ENCODE measurements around the gene SMCO1.
A peak's percentile ranks its signal among the peaks of the same experiment; 100 is the strongest.
"Not testable (repeated sequence)": the region's sequence is repeated elsewhere in the genome, so short reads cannot be mapped to it uniquely, and the experiment has no call there.

The SMCO1 gene

GRCh38 chr3:196521291-196521690 is 6.1 kb upstream of the SMCO1 start:
- DNase-seq (ENCODE audit: low spot score), result not testable (repeated sequence)

GRCh38 chr3:196519718-196520082 is 4.6 kb upstream of the SMCO1 start:
- no peak for DNase-seq (ENCODE audit: low spot score)

GRCh38 chr3:196518966-196519717 is 4.0 kb upstream of the SMCO1 start:
- DNase-seq (ENCODE audit: low spot score), result peak; percentile 47

- DNase-seq (ENCODE audit: low spot score), result no peak
Observed at GRCh38 chr3:196517919-196518318, 2.8 kb upstream of the SMCO1 start.

- DNase-seq (ENCODE audit: low spot score), result no peak
Observed at GRCh38 chr3:196517162-196517800, 2.1 kb upstream of the SMCO1 start.

GRCh38 chr3:196514350-196514716 is 813 bp downstream of the SMCO1 start:
- no peak for DNase-seq (ENCODE audit: low spot score)

GRCh38 chr3:196513697-196514349 is 1.3 kb downstream of the SMCO1 start:
- DNase-seq (ENCODE audit: low spot score), result no peak

GRCh38 chr3:196511646-196512425 is 3.3 kb downstream of the SMCO1 start:
- not testable (repeated sequence) for DNase-seq (ENCODE audit: low spot score)

- DNase-seq (ENCODE audit: low spot score), result not testable (repeated sequence)
Observed at GRCh38 chr3:196511108-196511507, 4.0 kb downstream of the SMCO1 start.

GRCh38 chr3:196506687-196507086 is 8.5 kb downstream of the SMCO1 start:
- no peak for DNase-seq (ENCODE audit: low spot score)

GRCh38 chr3:196504556-196504955 is 10.6 kb downstream of the SMCO1 start:
- DNase-seq (ENCODE audit: low spot score), result no peak

- not testable (repeated sequence) for DNase-seq (ENCODE audit: low spot score)
Observed at GRCh38 chr3:196504077-196504398, 11.1 kb downstream of the SMCO1 start.

- peak; percentile 86 for DNase-seq (ENCODE audit: low spot score)
Observed at GRCh38 chr3:196503196-196504076, 11.7 kb downstream of the SMCO1 start, which contains the start of gene RNF168. TSS of gene RNF168 (minus strand) at chr3:196503768. CDS start at chr3:196503173, 595 bp downstream.

GRCh38 chr3:196502775-196503195 is 12.4 kb downstream of the SMCO1 start:
- peak; percentile 66 for DNase-seq (ENCODE audit: low spot score)

GRCh38 chr3:196501316-196502044 is 13.7 kb downstream of the SMCO1 start:
- no peak for DNase-seq (ENCODE audit: low spot score)

- no peak for DNase-seq (ENCODE audit: low spot score)
Observed at GRCh38 chr3:196499807-196500524, 15.2 kb downstream of the SMCO1 start.

GRCh38 chr3:196499061-196499460 is 16.1 kb downstream of the SMCO1 start:
- no peak for DNase-seq (ENCODE audit: low spot score)

GRCh38 chr3:196498297-196498696 is 16.8 kb downstream of the SMCO1 start:
- no peak for DNase-seq (ENCODE audit: low spot score)

- no peak for DNase-seq (ENCODE audit: low spot score)
Observed at GRCh38 chr3:196496183-196496582, 19.0 kb downstream of the SMCO1 start.

GRCh38 chr3:196493292-196493691 is 21.9 kb downstream of the SMCO1 start:
- no peak for DNase-seq (ENCODE audit: low spot score)

Measured in CD4-positive, alpha-beta T cell treated with Interleukin-6 at 100 ng/mL for 8 hours (primary cell).